ENCODE measurements around the gene MSH4.
"Not testable (repeated sequence)": the region's sequence is repeated elsewhere in the genome, so short reads cannot be mapped to it uniquely, and the experiment has no call there.

Gene MSH4

DNA sequence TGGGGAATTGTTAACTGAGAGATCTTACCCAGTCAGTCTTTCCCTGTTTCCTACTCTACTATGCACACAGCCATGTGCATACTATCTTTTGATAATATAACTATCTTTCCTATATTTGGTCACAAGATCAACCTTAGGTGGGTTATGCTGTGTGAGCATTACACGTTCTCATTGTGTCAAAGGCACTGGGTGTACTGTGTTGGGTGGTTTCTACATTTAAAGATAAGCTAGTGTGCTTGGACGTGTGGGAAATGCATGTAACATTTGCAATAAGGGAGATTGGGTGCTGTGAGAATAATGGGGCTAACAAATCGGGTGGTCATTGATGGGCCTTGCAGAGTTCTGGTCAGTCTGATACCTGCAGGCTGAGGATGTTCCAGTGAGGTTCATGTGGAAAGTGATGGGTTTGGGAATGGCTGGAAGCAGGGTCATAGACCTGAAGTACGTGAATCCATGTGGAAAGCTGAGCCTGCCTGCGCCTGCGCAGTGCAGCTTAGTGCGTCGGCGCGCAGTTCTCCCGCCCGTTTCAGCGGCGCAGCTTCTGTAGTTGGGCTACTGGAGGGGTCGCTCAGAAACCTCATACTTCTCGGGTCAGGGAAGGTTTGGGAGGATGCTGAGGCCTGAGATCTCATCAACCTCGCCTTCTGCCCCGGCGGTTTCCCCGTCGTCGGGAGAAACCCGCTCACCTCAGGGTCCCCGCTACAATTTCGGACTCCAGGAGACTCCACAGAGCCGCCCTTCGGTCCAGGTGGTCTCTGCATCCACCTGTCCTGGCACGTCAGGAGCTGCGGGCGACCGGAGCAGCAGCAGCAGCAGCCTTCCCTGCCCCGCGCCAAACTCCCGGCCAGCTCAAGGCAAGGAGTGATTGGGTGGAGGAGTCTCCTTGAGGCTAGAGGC lies at the start of gene MSH4:
Gene MSH4, plus strand, starts transcription at position 507 of the 897 bp plus-strand sequence. Its CDS starts 104 bp downstream, at position 611.
- Mint-ChIP-seq H3K4me1 (peaks cover 3% of the 10 kb centered on the region), H3K9me3 (no peaks in the 10 kb centered on the region), H3K4me3 (no peak within 1 kb of the TSS), H3K27ac (no peak within 1 kb of the TSS), H3K27me3 (ENCODE audit: low read depth, poor library complexity) (no peaks in the 10 kb centered on the region), H3K36me3 (ENCODE audit: low read depth) (peaks cover 53% of the 10 kb centered on the region)
- TF ChIP-seq, protein P1, sequence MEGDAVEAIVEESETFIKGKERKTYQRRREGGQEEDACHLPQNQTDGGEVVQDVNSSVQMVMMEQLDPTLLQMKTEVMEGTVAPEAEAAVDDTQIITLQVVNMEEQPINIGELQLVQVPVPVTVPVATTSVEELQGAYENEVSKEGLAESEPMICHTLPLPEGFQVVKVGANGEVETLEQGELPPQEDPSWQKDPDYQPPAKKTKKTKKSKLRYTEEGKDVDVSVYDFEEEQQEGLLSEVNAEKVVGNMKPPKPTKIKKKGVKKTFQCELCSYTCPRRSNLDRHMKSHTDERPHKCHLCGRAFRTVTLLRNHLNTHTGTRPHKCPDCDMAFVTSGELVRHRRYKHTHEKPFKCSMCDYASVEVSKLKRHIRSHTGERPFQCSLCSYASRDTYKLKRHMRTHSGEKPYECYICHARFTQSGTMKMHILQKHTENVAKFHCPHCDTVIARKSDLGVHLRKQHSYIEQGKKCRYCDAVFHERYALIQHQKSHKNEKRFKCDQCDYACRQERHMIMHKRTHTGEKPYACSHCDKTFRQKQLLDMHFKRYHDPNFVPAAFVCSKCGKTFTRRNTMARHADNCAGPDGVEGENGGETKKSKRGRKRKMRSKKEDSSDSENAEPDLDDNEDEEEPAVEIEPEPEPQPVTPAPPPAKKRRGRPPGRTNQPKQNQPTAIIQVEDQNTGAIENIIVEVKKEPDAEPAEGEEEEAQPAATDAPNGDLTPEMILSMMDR (IDR thresholded peaks at IDR 0.05), result no peak
- DNase-seq, result no peak

DNA sequence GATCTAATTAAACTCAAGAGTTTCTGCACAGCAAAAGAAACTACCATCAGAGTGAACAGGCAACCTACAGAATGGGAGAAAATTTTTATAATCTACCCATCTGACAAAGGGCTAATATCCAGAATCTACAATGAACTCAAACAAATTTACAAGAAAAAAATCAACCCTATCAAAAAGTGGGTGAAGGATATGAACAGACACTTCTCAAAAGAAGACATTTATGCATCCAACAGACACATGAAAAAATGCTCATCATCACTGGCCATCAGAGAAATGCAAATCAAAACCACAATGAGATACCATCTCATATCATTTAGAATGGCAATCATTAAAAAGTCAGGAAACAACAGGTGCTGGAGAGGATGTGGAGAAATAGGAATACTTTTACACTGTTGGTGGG lies 39.5 kb upstream of the MSH4 start:
- H3K27ac Mint-ChIP-seq; H3K4me3 Mint-ChIP-seq; H3K4me1 Mint-ChIP-seq; DNase-seq; H3K27me3 Mint-ChIP-seq (ENCODE audit: low read depth, poor library complexity): not testable (repeated sequence)
- Mint-ChIP-seq H3K9me3 (peaks cover 70% of the 10 kb centered on the region), H3K36me3 (ENCODE audit: low read depth) (peaks cover 90% of the 10 kb centered on the region)

DNA sequence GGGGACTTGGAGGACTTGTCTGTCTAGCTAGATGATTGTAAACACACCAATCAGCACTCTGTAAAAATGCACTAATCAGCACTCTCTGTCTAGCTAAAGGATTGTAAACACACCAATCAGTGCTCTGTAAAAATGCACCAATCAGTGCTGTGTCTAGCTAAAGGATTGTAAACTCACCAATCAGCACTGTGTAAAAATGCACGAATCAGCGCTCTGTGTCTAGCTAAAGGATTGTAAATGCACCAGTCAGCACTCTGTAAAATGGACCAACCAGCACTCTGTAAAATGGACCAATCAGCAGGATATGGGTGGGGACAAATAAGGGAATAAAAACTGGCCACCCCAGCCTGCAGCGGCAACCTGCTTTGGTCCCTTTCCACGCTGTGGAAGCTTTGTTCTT lies 38.1 kb upstream of the MSH4 start:
- not testable (repeated sequence) for DNase-seq; H3K4me3 Mint-ChIP-seq; H3K27me3 Mint-ChIP-seq (ENCODE audit: low read depth, poor library complexity); H3K4me1 Mint-ChIP-seq; H3K27ac Mint-ChIP-seq
- H3K36me3 Mint-ChIP-seq (ENCODE audit: low read depth), result peaks cover 77% of the 10 kb centered on the region
- peaks cover 58% of the 10 kb centered on the region for H3K9me3 Mint-ChIP-seq

DNA sequence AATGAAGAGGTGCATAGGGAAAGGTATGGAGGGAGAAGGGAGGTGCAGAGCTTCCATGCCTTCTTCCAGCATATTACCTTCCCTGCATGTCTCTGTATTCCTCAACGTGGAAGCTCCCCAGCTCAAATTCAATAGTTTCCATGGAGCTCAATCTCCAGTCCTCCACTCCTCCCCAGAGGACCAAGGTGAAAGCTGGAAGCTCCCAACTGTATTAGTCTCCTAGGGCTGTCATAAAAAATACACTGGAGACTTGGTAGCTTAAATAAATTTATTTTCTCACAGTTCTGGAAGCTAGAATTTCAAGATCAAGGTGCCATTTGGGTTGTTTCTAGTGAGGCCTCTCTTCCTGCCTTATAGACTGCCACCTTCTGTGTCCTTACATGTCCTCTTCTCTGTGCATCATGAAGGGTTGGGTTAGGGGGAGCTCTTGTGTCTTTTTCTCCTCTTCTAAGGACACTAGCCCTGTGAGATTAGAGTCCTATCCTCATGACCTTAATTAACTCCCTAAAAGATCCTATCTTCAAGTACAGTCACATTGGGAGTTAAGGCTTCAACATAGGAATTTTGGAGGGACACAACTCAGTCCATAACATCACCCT lies 32.5 kb upstream of the MSH4 start:
- Mint-ChIP-seq H3K4me3 (no peak overlapping the region), H3K27ac (no peak overlapping the region)
- TF ChIP-seq, protein P1 (IDR thresholded peaks at IDR 0.05), result no peak

DNA sequence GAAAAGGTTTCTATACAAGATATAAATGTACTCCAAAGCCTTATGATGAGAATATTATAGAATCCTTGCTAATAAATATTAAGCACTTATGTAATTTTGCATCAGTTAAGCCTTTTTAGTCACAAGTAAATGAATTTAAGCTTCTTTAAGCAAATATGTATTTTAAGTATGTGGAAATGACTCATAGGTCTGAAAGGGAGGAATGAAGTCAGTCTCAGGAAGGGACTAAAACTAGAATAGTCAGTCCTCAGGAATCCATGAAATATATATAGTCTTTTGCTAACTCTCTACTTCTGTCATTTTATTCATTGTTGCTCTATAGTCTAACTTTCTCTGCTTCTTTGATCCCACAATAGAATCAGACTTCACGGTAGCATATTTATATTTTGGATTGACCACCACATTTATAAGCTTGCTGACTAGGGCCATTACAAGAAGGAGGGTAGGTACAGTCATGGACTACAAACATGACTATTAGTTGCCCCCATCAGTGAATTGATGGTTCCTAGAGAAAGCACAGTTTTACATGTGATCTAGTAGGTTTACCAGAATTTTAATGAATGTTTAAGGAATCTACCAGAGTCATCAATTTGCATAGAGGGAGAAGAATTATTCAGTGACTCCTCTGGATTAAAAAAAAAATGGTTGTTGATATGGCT lies 30.9 kb upstream of the MSH4 start:
- no peaks in the 10 kb centered on the region for H3K4me1 Mint-ChIP-seq
- TF ChIP-seq, protein P1 (IDR thresholded peaks at IDR 0.05), result no peak
- peaks cover 3% of the 10 kb centered on the region for H3K27me3 Mint-ChIP-seq (ENCODE audit: low read depth, poor library complexity)
- no peaks in the 10 kb centered on the region for H3K9me3 Mint-ChIP-seq
- H3K36me3 Mint-ChIP-seq (ENCODE audit: low read depth), result peaks cover 19% of the 10 kb centered on the region
- DNase-seq, result no peak
- H3K4me3 Mint-ChIP-seq, result no peak overlapping the region
- no peak overlapping the region for H3K27ac Mint-ChIP-seq

More for the DNA sequence above, 32.5 kb upstream of the MSH4 start:
- Mint-ChIP-seq H3K36me3 (ENCODE audit: low read depth) (peaks cover 28% of the 10 kb centered on the region), H3K4me1 (no peaks in the 10 kb centered on the region), H3K27me3 (ENCODE audit: low read depth, poor library complexity) (peaks cover 3% of the 10 kb centered on the region), H3K9me3 (peaks cover 3% of the 10 kb centered on the region)
- no peak for DNase-seq

DNA sequence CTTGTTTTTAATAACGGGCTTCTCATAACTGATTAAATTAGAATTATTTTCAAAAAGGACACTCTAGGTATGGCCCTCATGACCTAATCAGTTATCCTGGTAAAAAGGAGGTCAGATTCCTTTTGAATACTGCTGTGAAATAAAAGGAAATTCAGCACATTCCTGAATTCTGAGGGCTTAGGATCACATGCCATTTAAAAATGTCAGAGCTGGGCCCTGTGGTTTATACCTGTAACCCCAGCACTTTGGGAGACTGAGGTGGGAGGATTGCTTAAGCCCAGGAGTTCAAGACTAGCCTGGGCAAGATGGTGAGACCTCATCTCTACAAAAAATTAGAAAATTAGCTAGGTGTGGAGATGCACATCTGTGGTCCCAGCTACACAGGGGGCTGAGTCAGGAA lies 28.7 kb upstream of the MSH4 start:
- peaks cover 8% of the 10 kb centered on the region for H3K36me3 Mint-ChIP-seq (ENCODE audit: low read depth)
- no peaks in the 10 kb centered on the region for H3K4me1 Mint-ChIP-seq
- TF ChIP-seq, protein P1 (IDR thresholded peaks at IDR 0.05), result no peak
- no peak overlapping the region for H3K4me3 Mint-ChIP-seq
- H3K27me3 Mint-ChIP-seq (ENCODE audit: low read depth, poor library complexity), result peaks cover 7% of the 10 kb centered on the region
- DNase-seq, result no peak
- no peak overlapping the region for H3K27ac Mint-ChIP-seq
- no peaks in the 10 kb centered on the region for H3K9me3 Mint-ChIP-seq
